Liver (tissue), 9 donors: Measurements from ENCODE around the gene TENT4B. TPM values are rescaled to one million over a fixed set of nuclear protein-coding genes. Genes with fewer than 3 reads are reported as not detected.
"Not testable (repeated sequence)": the region's sequence is repeated elsewhere in the genome, so short reads cannot be mapped to it uniquely, and the experiment has no call there.

Experiments used
- DNase-seq: peaks from one replicate; pipeline ENCODE4 v3.0.0-alpha.2; 2017; ENCODE audit warnings: low spot score
- H3K27ac ChIP-seq, 2 donors: one replicate each; pipeline ENCODE4 v1.7.0; 2013; ENCODE audit warnings: inconsistent platforms in 2 of 2, low read length in 2 of 2, control low read depth in 1 of 2, low read depth in 1 of 2, mild to moderate bottlenecking in 1 of 2
- H3K27me3 ChIP-seq, 4 donors: one replicate each; pipeline versions ENCODE4 v1.6.1 to v1.7.0; 2013; ENCODE audit warnings: low read length in 3 of 4, inconsistent platforms in 1 of 4, mild to moderate bottlenecking in 1 of 4, moderate library complexity in 1 of 4; ENCODE audit not compliant: control insufficient read depth in 4 of 4, insufficient read depth in 4 of 4
- H3K36me3 ChIP-seq, 4 donors: one replicate each; pipeline versions ENCODE4 v1.6.1 to v1.7.0; 2013; ENCODE audit warnings: low read length in 3 of 4, mild to moderate bottlenecking in 3 of 4, low read depth in 1 of 4, moderate library complexity in 1 of 4; ENCODE audit not compliant: control insufficient read depth in 4 of 4, insufficient read depth in 3 of 4
- H3K4me1 ChIP-seq, 4 donors: one replicate each; pipeline versions ENCODE4 v1.6.1 to v1.7.0; 2013; ENCODE audit warnings: low read length in 3 of 4, mild to moderate bottlenecking in 3 of 4, moderate library complexity in 1 of 4; ENCODE audit not compliant: control insufficient read depth in 4 of 4, insufficient read depth in 4 of 4
- H3K4me3 ChIP-seq, 3 donors: one replicate each; pipeline versions ENCODE4 v1.6.1 to v1.7.0; 2013; ENCODE audit warnings: low read length in 3 of 3, control low read depth in 1 of 3, low read depth in 1 of 3, mild to moderate bottlenecking in 1 of 3
- H3K9ac ChIP-seq, 2 donors: one replicate each; pipeline ENCODE4 v1.7.0; 2013; ENCODE audit warnings: low read length in 2 of 2, mild to moderate bottlenecking in 2 of 2, moderate library complexity in 2 of 2, control low read depth in 1 of 2, low read depth in 1 of 2
- H3K9me3 ChIP-seq, 4 donors: one replicate each; pipeline versions ENCODE4 v1.6.1 to v1.7.0; 2013; ENCODE audit warnings: low read length in 3 of 4; ENCODE audit not compliant: control insufficient read depth in 4 of 4
- ATF3 ChIP-seq: IDR thresholded peaks from 2 replicates; pipeline ENCODE4 v1.6.1; 2016; ENCODE audit warnings: antibody characterized with exemption
- FOXA1 ChIP-seq: IDR thresholded peaks from 2 replicates; pipeline ENCODE4 v1.6.1; 2016; ENCODE audit warnings: antibody characterized with exemption
- FOXA2 ChIP-seq: IDR thresholded peaks from 2 replicates; pipeline ENCODE4 v1.6.1; 2016; ENCODE audit warnings: antibody characterized with exemption
- GABPA ChIP-seq, 2 donors: IDR thresholded peaks in 1 of 2; conservative IDR thresholded peaks in 1 of 2; 2 replicates each; pipeline ENCODE4 v1.6.1; 2016; ENCODE audit warnings: antibody characterized with exemption in 2 of 2, mild to moderate bottlenecking in 1 of 2, moderate library complexity in 1 of 2
- HNF4A ChIP-seq, 2 donors: conservative IDR thresholded peaks; 2 replicates each; pipeline ENCODE4 v1.6.1; 2016; ENCODE audit warnings: antibody characterized with exemption in 2 of 2, mild to moderate bottlenecking in 2 of 2
- HNF4G ChIP-seq: IDR thresholded peaks from 2 replicates; pipeline ENCODE4 v1.6.1; 2016; ENCODE audit warnings: antibody characterized with exemption
- JUND ChIP-seq, 2 donors: IDR thresholded peaks; 2 replicates each; pipeline ENCODE4 v1.6.1; 2016; ENCODE audit warnings: antibody characterized with exemption in 2 of 2
- NR2F2 ChIP-seq: IDR thresholded peaks from 2 replicates; pipeline ENCODE4 v1.6.1; 2016; ENCODE audit warnings: antibody characterized with exemption
- RAD21 ChIP-seq, 2 donors: IDR thresholded peaks; 2 replicates each; pipeline ENCODE4 v1.6.1; 2016; ENCODE audit warnings: antibody characterized with exemption in 2 of 2, mild to moderate bottlenecking in 2 of 2
- REST ChIP-seq: IDR thresholded peaks from 2 replicates; pipeline ENCODE4 v1.6.1; 2016; ENCODE audit warnings: antibody characterized with exemption, mild to moderate bottlenecking
- RXRA ChIP-seq, 2 donors: IDR thresholded peaks; 2 replicates each; pipeline ENCODE4 v1.6.1; 2017 to 2018; ENCODE audit warnings: antibody characterized with exemption in 2 of 2, mild to moderate bottlenecking in 1 of 2
- SP1 ChIP-seq: IDR thresholded peaks from 2 replicates; pipeline ENCODE4 v1.6.1; 2018; ENCODE audit warnings: antibody characterized with exemption, mild to moderate bottlenecking
- TAF1 ChIP-seq: conservative IDR thresholded peaks from 2 replicates; pipeline ENCODE4 v1.6.1; 2016; ENCODE audit warnings: antibody characterized with exemption, mild to moderate bottlenecking
- YY1 ChIP-seq: IDR thresholded peaks from 2 replicates; pipeline ENCODE4 v1.6.1; 2016; ENCODE audit warnings: antibody characterized with exemption, mild to moderate bottlenecking
- WGBS: extraction: QIAGEN DNeasy Blood & Tissue Kit; methylation state at CpG from one replicate; pipeline ENCODE4 v1.1.7; 2013; 5-methylcytosine and 5-hydroxymethylcytosine counted together
- polyA plus RNA-seq, 2 donors: library from polyadenylated mRNA; stranded (reverse) in 1 of 2; unstranded in 1 of 2; fragments of 200-250 nt in 1 of 2; fragments of >200 nt in 1 of 2; fragmentation: Nextera tagmentation in 1 of 2; extraction: Ambion mirVana in 1 of 2; gene quantifications; one replicate each; pipeline versions ENCODE4 v1.2.1 to v1.2.3, GENCODE V29; 2013 to 2015
- total RNA-seq, 2 donors: library from RNA; depleted of rRNA; stranded (reverse); fragments of >200 nt; gene quantifications; one replicate each; pipeline ENCODE4 v1.2.3, GENCODE V29; 2014
- TF ChIP-seq, protein P1 (sequence below): IDR thresholded peaks from 2 replicates; pipeline ENCODE4 v1.6.1; 2016; ENCODE audit warnings: antibody characterized with exemption
- TF ChIP-seq, protein P2 (sequence below): fragments of 150-350 bp; IDR thresholded peaks from 2 replicates; pipeline ENCODE4 v1.5.1; 2017; ENCODE audit warnings: improper control_type of control experiment, low read depth, low read length; ENCODE audit not compliant: missing input control
- donor health status: healthy.
- donor health status: healthy.
- donor health status: healthy.
- donor health status: healthy.
- donor health status: healthy.

The TENT4B gene
- total and polyA plus RNA-seq, 4 donors, result 4.2 to 10.8 (median 7.9) TPM

DNA sequence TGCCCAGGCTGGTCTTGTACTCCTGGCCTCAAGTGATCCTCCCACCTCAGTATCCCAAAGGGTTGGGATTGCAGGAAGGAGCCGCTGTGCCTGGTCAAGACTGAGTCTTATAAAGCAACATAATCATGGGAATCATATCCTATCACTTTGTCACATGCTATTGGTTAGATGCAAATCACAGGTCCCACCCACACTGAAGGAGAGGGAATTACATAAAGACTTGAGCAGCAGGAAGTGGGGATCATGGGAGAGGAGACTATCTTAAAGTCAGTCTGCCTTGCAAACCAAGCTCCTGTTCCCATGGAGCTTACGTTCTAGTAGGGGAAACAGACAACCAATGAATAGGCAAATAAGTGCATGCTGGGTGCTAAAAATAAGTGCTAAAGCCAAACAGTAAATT lies 28.3 kb upstream of the TENT4B start:
- Histone ChIP-seq H3K9ac (no peak overlapping the region), H3K27me3 (no peaks in the 10 kb centered on the region), H3K36me3 (no peaks in the 10 kb centered on the region), H3K27ac (no peak overlapping the region), H3K9me3 (no peaks in the 10 kb centered on the region), H3K4me3 (no peak overlapping the region), H3K4me1 (no peaks in the 10 kb centered on the region)
- no peak for DNase-seq
- 90% methylated on average over 2 of the region's 2 CpGs for WGBS
- TF ChIP-seq RXRA (IDR thresholded peaks at IDR 0.05), result no peak
- TF ChIP-seq NR2F2, result no peak
- TF ChIP-seq HNF4G, result no peak
- TF ChIP-seq, protein P1, sequence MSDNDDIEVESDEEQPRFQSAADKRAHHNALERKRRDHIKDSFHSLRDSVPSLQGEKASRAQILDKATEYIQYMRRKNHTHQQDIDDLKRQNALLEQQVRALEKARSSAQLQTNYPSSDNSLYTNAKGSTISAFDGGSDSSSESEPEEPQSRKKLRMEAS, result no peak

- WGBS, result 91% methylated on average over 4 of the region's 4 CpGs
- TF ChIP-seq JUND (IDR thresholded peaks at IDR 0.05) (no peak), FOXA2 (no peak), RXRA (IDR thresholded peaks at IDR 0.05) (no peak), RAD21 (IDR thresholded peaks at IDR 0.05) (no peak), YY1 (no peak), TAF1 (no peak), NR2F2 (no peak), HNF4A (conservative IDR thresholded peaks at IDR 0.05) (no peak), SP1 (no peak), GABPA (IDR thresholded peaks at IDR 0.05 in 1 of 2, conservative IDR thresholded peaks at IDR 0.05 in 1 of 2) (no peak), REST (no peak), FOXA1 (no peak), ATF3 (no peak)
- TF ChIP-seq, protein P1, result no peak
- TF ChIP-seq, protein P2, sequence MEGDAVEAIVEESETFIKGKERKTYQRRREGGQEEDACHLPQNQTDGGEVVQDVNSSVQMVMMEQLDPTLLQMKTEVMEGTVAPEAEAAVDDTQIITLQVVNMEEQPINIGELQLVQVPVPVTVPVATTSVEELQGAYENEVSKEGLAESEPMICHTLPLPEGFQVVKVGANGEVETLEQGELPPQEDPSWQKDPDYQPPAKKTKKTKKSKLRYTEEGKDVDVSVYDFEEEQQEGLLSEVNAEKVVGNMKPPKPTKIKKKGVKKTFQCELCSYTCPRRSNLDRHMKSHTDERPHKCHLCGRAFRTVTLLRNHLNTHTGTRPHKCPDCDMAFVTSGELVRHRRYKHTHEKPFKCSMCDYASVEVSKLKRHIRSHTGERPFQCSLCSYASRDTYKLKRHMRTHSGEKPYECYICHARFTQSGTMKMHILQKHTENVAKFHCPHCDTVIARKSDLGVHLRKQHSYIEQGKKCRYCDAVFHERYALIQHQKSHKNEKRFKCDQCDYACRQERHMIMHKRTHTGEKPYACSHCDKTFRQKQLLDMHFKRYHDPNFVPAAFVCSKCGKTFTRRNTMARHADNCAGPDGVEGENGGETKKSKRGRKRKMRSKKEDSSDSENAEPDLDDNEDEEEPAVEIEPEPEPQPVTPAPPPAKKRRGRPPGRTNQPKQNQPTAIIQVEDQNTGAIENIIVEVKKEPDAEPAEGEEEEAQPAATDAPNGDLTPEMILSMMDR, result no peak
- H3K9ac ChIP-seq, result no peak overlapping the region
- H3K36me3 ChIP-seq, result no peaks in the 10 kb centered on the region
- H3K4me3 ChIP-seq, result no peak overlapping the region
- no peaks in the 10 kb centered on the region for H3K4me1 ChIP-seq
- H3K27me3 ChIP-seq, result no peaks in the 10 kb centered on the region
- no peak overlapping the region for H3K27ac ChIP-seq
- no peaks in the 10 kb centered on the region for H3K9me3 ChIP-seq
- DNase-seq, result no peak
Observed at GRCh38 chr16:50126183-50126582, 26.9 kb upstream of the TENT4B start.

GRCh38 chr16:50132571-50132970 lies 20.5 kb upstream of the TENT4B start:
- not testable (repeated sequence) for H3K4me1 ChIP-seq, H3K27ac ChIP-seq, H3K36me3 ChIP-seq, H3K9ac ChIP-seq, H3K9me3 ChIP-seq, H3K4me3 ChIP-seq, DNase-seq, H3K27me3 ChIP-seq
- WGBS, result 81% methylated on average over 7 of the region's 7 CpGs
